Stimulated activated CD4-positive, alpha-beta T cell treated with anti-CD3 and anti-CD28 coated beads, Interleukin-1b, Interleukin-23, amount 100 ng/mL, for 24 hours (primary cell): ENCODE results near the gene CDH23.

ENCODE experiments used
- DNase-seq, 4 experiments: peaks; one replicate each; pipeline ENCODE4 v3.0.0-alpha.2; 2020; ENCODE audit warnings: low read depth in 4 of 4, low spot score in 1 of 4

The CDH23 gene

GRCh38 chr10:71736570-71736952, 339.8 kb downstream of the CDH23 start:
- no peak for DNase-seq

- no peak for DNase-seq
These were observed 340.5 kb downstream of the CDH23 start for GRCh38 chr10:71737001-71737833.

DNA sequence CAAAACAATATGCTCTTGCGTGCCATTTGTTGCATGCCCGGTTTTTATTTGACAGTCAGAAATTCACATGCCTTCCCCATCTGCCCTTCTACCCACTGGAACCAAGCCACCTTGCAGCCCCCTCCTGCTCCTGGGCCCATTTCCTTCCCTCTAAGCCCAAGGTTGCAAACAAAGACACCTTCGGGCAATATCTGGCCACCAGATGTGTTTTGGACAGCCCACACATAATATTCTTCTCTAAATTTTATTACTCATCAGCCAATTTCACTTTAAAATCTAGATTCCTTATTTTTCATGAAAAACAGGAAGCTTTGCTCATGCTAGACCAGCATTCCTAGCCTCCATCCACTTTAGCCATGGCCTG, 341.1 kb downstream of the CDH23 start:
- no peak for DNase-seq

DNA sequence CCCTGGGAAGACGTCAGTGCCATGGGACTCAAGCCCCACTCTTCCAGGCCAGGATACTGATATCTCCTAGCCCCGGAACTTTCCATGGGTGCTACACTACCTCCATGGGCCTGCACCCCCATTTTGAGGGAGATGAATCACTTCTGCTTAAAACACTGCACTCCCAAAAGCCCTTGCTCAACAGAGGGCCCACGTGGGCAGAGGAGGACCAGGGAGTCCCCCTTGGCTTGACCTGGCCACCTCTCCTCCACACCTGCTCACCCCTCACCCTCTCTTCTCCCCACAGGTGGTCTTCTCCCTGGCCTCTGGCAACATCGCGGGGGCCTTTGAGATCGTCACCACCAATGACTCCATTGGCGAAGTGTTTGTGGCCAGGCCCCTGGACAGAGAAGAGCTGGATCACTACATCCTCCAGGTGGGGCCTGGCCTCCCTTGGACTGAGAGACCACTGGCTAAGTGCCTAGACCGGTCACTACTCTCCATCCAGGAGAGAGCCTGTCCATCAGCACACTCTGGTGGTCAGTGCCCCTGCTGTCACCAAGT, 342.7 kb downstream of the CDH23 start:
- no peak for DNase-seq

GRCh38 chr10:71740069-71740653, 343.4 kb downstream of the CDH23 start:
- no peak for DNase-seq

- DNase-seq, result no peak
These were observed 344.3 kb downstream of the CDH23 start for GRCh38 chr10:71741029-71741428.

DNA sequence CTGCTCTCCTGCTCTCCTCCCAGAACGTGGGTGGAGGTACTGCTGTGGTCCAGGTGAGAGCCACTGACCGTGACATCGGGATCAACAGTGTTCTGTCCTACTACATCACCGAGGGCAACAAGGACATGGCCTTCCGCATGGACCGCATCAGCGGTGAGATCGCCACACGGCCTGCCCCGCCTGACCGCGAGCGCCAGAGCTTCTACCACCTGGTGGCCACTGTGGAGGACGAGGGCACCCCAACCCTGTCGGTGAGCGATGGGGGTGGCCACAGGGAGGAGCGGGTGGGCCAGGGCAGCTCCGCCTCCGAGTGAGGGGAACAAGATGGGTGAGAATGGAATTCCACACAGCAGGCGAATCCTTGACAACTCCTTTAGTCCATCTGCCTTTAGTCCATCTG, 345.0 kb downstream of the CDH23 start:
- DNase-seq, result no peak

- no peak for DNase-seq
These were observed 345.8 kb downstream of the CDH23 start for GRCh38 chr10:71742301-71743088.

GRCh38 chr10:71743089-71743838, 346.5 kb downstream of the CDH23 start:
- DNase-seq, result no peak

DNA sequence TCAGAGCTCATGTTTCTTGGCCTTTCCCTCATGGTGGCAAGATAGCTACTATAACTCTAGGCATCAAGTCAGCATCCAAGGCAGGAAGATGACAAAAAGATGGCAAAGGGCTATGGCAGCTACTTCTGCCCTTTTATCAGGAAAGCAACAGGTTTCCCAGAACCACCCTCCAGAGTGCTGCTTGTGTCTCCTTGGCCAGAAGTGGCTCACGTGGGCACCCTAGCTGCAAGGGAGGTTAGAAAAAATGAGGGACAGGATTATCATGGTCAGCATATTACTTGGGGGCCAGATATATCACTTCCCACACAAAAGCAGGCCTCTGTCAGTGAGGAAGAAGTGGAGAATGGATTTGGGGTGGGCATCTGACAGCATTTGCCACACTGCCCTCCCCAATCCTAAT, 347.1 kb downstream of the CDH23 start:
- no peak for DNase-seq

DNA sequence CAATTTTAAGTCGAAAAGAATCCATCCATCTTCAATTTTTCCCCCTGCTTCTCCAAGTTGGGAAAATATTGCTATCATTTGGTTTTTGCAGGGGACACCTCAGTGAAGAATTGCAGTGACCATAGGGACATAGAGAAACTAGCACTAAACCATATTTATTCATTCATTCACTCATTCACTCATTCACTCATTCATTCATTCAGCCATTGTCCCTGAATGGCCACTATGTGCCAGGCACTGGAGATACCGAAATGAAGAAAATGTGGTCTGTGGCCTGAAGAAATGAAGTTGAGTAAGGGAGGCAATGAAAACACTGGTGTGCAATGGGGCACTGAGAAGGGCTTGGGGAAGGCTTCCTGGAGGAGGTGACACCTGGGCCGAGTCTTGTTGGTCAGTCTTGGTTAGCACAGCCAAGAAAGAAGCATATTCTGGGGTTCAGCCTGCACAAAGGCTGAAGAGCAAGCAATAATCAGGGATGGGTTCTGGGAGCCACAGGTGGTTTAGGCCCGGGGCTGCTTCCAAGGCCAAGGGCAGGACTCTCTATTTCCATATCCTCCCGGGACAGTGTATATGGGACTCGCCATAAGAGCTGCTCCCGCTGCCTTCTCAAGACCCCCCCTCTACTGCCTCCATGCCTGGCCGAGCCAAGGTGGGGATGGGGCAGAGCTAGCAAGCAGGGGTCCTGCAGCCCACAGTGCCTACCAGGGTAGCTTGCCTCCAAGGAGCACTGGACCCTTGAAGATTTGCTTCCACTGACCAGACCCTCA, 348.4 kb downstream of the CDH23 start:
- no peak for DNase-seq

- no peak for DNase-seq
These were observed 349.0 kb downstream of the CDH23 start for GRCh38 chr10:71745664-71746250.

DNA sequence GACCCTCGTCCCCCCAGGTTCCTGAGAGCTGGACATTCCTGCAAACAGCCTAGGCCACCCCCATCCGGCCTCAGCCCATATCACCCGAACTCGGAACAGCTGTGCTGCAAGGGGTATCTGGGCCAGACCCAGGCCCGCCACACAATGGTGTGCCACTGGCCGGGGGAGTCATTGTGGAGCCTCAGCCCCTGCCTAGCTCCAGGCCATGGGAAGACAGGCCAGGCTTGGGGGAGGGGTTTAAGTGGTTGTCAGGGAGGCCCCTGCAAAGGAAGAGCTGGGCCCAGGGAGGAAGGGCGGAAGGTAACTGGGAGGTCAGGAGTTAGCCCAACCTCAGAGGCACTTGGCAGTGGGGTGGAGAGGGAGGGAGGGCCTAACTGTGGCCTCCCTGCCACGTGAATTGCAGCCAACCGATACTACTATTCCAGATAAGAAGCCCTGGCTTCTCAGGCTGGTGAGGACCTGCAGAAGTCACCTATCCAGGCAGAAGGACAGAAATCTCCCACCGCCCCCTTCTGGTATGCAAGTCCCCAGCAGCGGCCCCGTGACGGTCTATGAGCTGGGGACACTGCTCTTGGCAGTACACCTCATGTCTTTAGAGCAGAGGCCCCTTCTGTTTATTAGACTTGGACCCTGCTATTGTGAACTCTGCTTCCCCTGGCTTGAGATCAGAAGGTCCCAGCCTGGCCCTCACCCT, 349.8 kb downstream of the CDH23 start:
- no peak for DNase-seq

GRCh38 chr10:71747039-71747531, 350.4 kb downstream of the CDH23 start:
- no peak for DNase-seq

- DNase-seq, result no peak
These were observed 351.1 kb downstream of the CDH23 start for GRCh38 chr10:71747551-71748523.

- DNase-seq, result peak in 2 of 4 experiments; percentile 42 to 62
These were observed 352.0 kb downstream of the CDH23 start for GRCh38 chr10:71748671-71749191.

DNA sequence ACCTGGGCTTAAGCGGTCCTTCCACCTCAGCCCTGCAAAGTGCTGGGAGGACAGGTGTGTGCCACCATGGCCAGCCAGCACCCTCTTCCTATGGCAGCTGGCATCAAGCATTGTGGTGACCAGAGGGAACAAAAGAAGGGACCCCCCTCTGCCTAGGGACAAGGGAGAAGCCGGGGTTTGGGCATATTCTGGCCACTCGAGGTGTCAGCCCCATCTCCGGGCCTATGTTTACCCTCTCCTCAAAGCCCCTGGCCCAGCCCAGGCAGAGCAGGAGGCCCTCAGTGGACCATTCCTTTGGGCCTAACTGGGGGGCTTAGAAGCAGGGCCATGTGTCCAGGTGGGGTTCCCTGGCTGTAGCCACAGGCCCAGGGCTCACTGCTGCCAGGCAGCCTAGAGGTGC, 352.7 kb downstream of the CDH23 start:
- DNase-seq, result no peak
